ENCODE results near the gene GGCX. TPM values are rescaled to one million over a fixed set of nuclear protein-coding genes. Genes with fewer than 3 reads are reported as not detected.

The GGCX gene
- total and polyA plus RNA-seq, 3 experiments from 2014 or later, result 15.7 to 23.3 (median 22.3) TPM

- POLR2A ChIA-PET, result interaction anchor here (0.6 to 2.4 kb wide), 2 partner anchors 9 to 42 kb away, joined by 5 to 11 read pairs; partner anchors contain the start of gene C2orf68
- Mint-ChIP-seq H3K4me3 (peak within 1 kb of the TSS; percentile 81 to 93 (median 90)), H3K27ac (peak within 1 kb of the TSS; percentile 58 to 96 (median 86)), H3K27me3 (no peaks in the 10 kb centered on the region), H3K36me3 (peaks cover 0 to 36% (median 2%) of the 10 kb centered on the region in 3 donors), H3K4me1 (peaks cover 23 to 65% (median 40%) of the 10 kb centered on the region in 3 donors), H3K9me3 (no peaks in the 10 kb centered on the region)
- Histone ChIP-seq H3K4me3 (ENCODE audit: low read length) (peak within 1 kb of the TSS; percentile 96), H3K36me3 (ENCODE audit: insufficient read depth, low read length) (peaks cover 5% of the 10 kb centered on the region), H3K4me1 (ENCODE audit: insufficient read depth, low read length) (peaks cover 24% of the 10 kb centered on the region), H3K27ac (ENCODE audit: low read depth, low read length) (peak within 1 kb of the TSS; percentile 43), H3K27me3 (ENCODE audit: insufficient read depth, low read length, poor library complexity, severe bottlenecking) (no peaks in the 10 kb centered on the region), H3K9me3 (ENCODE audit: low read length) (no peaks in the 10 kb centered on the region)
- CTCF ChIA-PET, result interaction anchor here (0.8 to 1.5 kb wide), 4 partner anchors 10 to 35 kb away, joined by 3 to 5 read pairs (median 4); partner anchors contain the start of gene VAMP8
- DNase-seq, result peak; percentile 76 to 89 (median 80)
Measured at GRCh38 chr2:85602476-85603234, 41.4 kb upstream of the GGCX start, which contains the start of gene TMEM150A. TSS of gene TMEM150A (minus strand) at chr2:85602698. CDS start at chr2:85601948, 750 bp downstream.

- peaks cover 8% of the 10 kb centered on the region for H3K36me3 ChIP-seq (ENCODE audit: insufficient read depth, low read length)
- H3K27ac ChIP-seq (ENCODE audit: low read depth, low read length), result peak overlapping the region; percentile 43
- peak overlapping the region; percentile 80 to 93 (median 86) for H3K4me3 Mint-ChIP-seq
Measured at GRCh38 chr2:85601771-85602475, 40.6 kb upstream of the GGCX start.

GRCh38 chr2:85600951-85601770, 39.9 kb upstream of the GGCX start:
- peaks cover 35% of the 10 kb centered on the region for H3K4me1 ChIP-seq (ENCODE audit: insufficient read depth, low read length)
- POLR2A ChIA-PET, result interaction anchor here (0.6 kb wide), 1 partner anchor 113 kb away, joined by 4 read pairs; no protein-coding TSS in a partner anchor
- peaks cover 10% of the 10 kb centered on the region for H3K36me3 ChIP-seq (ENCODE audit: insufficient read depth, low read length)
- DNase-seq, result peak in 1 of 5 donors; percentile 42
- no peaks in the 10 kb centered on the region for H3K9me3 ChIP-seq (ENCODE audit: low read length)
- H3K4me3 ChIP-seq (ENCODE audit: low read length), result no peak overlapping the region
- H3K36me3 Mint-ChIP-seq, result peaks cover 0 to 37% (median 2%) of the 10 kb centered on the region in 3 donors
- H3K4me1 Mint-ChIP-seq, result peaks cover 33 to 71% (median 42%) of the 10 kb centered on the region in 3 donors
- peak overlapping the region; percentile 43 for H3K27ac ChIP-seq (ENCODE audit: low read depth, low read length)
- no peaks in the 10 kb centered on the region for H3K27me3 Mint-ChIP-seq
- no peaks in the 10 kb centered on the region for H3K27me3 ChIP-seq (ENCODE audit: insufficient read depth, low read length, poor library complexity, severe bottlenecking)
- peak overlapping the region; percentile 29 to 94 (median 84) for H3K27ac Mint-ChIP-seq
- CTCF ChIA-PET, result interaction anchor here (1.5 kb wide), 1 partner anchor 9 kb away, joined by 3 read pairs; no protein-coding TSS in a partner anchor
- H3K4me3 Mint-ChIP-seq, result peak overlapping the region; percentile 80 to 93 (median 86)
- no peaks in the 10 kb centered on the region for H3K9me3 Mint-ChIP-seq

More at GRCh38 chr2:85601771-85602475, 40.6 kb upstream of the GGCX start:
- CTCF ChIA-PET, result interaction anchor here (0.8 to 1.5 kb wide), 3 partner anchors 9 to 24 kb away, joined by 3 to 5 read pairs (median 4); partner anchors contain the start of gene VAMP8
- Histone ChIP-seq H3K4me1 (ENCODE audit: insufficient read depth, low read length) (peaks cover 27% of the 10 kb centered on the region), H3K9me3 (ENCODE audit: low read length) (no peaks in the 10 kb centered on the region), H3K4me3 (ENCODE audit: low read length) (peak overlapping the region; percentile 96), H3K27me3 (ENCODE audit: insufficient read depth, low read length, poor library complexity, severe bottlenecking) (no peaks in the 10 kb centered on the region)
- H3K36me3 Mint-ChIP-seq, result peaks cover 0 to 39% (median 2%) of the 10 kb centered on the region in 3 donors
- H3K27me3 Mint-ChIP-seq, result no peaks in the 10 kb centered on the region
- POLR2A ChIA-PET, result interaction anchor here (0.6 to 2.4 kb wide), 2 partner anchors 10 to 113 kb away, joined by 4 to 11 read pairs; partner anchors contain the start of gene C2orf68
- peak in 1 of 5 donors; percentile 47 for DNase-seq
- H3K4me1 Mint-ChIP-seq, result peaks cover 26 to 68% (median 39%) of the 10 kb centered on the region in 3 donors
- no peaks in the 10 kb centered on the region for H3K9me3 Mint-ChIP-seq
- peak overlapping the region; percentile 58 to 96 (median 84) for H3K27ac Mint-ChIP-seq

GRCh38 chr2:85600235-85600575, 38.9 kb upstream of the GGCX start:
- no peaks in the 10 kb centered on the region for H3K27me3 Mint-ChIP-seq
- DNase-seq, result no peak
- H3K27me3 ChIP-seq (ENCODE audit: insufficient read depth, low read length, poor library complexity, severe bottlenecking), result no peaks in the 10 kb centered on the region
- peak overlapping the region in 5 of 8 donors; percentile 17 to 83 (median 55) for H3K27ac Mint-ChIP-seq
- peaks cover 37% of the 10 kb centered on the region for H3K4me1 ChIP-seq (ENCODE audit: insufficient read depth, low read length)
- no peak overlapping the region for H3K4me3 ChIP-seq (ENCODE audit: low read length)
- POLR2A ChIA-PET, result no interaction called here
- peaks cover 0 to 43% (median 2%) of the 10 kb centered on the region in 3 donors for H3K36me3 Mint-ChIP-seq
- H3K27ac ChIP-seq (ENCODE audit: low read depth, low read length), result no peak overlapping the region
- peak overlapping the region in 2 of 7 donors; percentile 88 to 89 for H3K4me3 Mint-ChIP-seq
- peaks cover 37 to 74% (median 44%) of the 10 kb centered on the region in 3 donors for H3K4me1 Mint-ChIP-seq
- H3K36me3 ChIP-seq (ENCODE audit: insufficient read depth, low read length), result peaks cover 10% of the 10 kb centered on the region
- no peaks in the 10 kb centered on the region for H3K9me3 Mint-ChIP-seq
- H3K9me3 ChIP-seq (ENCODE audit: low read length), result no peaks in the 10 kb centered on the region
- CTCF ChIA-PET, result interaction anchor here (1.6 kb wide), 2 partner anchors 39 to 48 kb away, joined by 3 read pairs; partner anchors contain the start of gene GGCX

GRCh38 chr2:85599468-85600234, 38.4 kb upstream of the GGCX start:
- ChIA-PET CTCF (interaction anchor here (1.6 kb wide), 2 partner anchors 38 to 48 kb away, joined by 3 read pairs; partner anchors contain the start of gene GGCX), POLR2A (no interaction called here)
- Mint-ChIP-seq H3K36me3 (peaks cover 0 to 41% (median 2%) of the 10 kb centered on the region in 3 donors), H3K27ac (peak overlapping the region in 3 of 8 donors; percentile 22 to 85 (median 48)), H3K4me1 (peaks cover 38 to 74% (median 44%) of the 10 kb centered on the region in 3 donors), H3K4me3 (peak overlapping the region in 2 of 7 donors; percentile 36 to 88), H3K9me3 (no peaks in the 10 kb centered on the region), H3K27me3 (no peaks in the 10 kb centered on the region)
- no peak for DNase-seq
- Histone ChIP-seq H3K9me3 (ENCODE audit: low read length) (no peaks in the 10 kb centered on the region), H3K36me3 (ENCODE audit: insufficient read depth, low read length) (peaks cover 10% of the 10 kb centered on the region), H3K27ac (ENCODE audit: low read depth, low read length) (no peak overlapping the region), H3K4me3 (ENCODE audit: low read length) (no peak overlapping the region), H3K4me1 (ENCODE audit: insufficient read depth, low read length) (peaks cover 40% of the 10 kb centered on the region), H3K27me3 (ENCODE audit: insufficient read depth, low read length, poor library complexity, severe bottlenecking) (no peaks in the 10 kb centered on the region)

- CTCF ChIA-PET, result interaction anchor here (1.6 kb wide), 2 partner anchors 37 to 47 kb away, joined by 3 read pairs; partner anchors contain the start of gene GGCX
- Mint-ChIP-seq H3K4me3 (peak overlapping the region in 1 of 7 donors; percentile 88), H3K27me3 (no peaks in the 10 kb centered on the region), H3K4me1 (peaks cover 41 to 75% (median 48%) of the 10 kb centered on the region in 3 donors), H3K27ac (peak overlapping the region in 4 of 8 donors; percentile 34 to 93 (median 45)), H3K36me3 (peaks cover 0 to 41% (median 2%) of the 10 kb centered on the region in 3 donors), H3K9me3 (no peaks in the 10 kb centered on the region)
- Histone ChIP-seq H3K27me3 (ENCODE audit: insufficient read depth, low read length, poor library complexity, severe bottlenecking) (no peaks in the 10 kb centered on the region), H3K4me1 (ENCODE audit: insufficient read depth, low read length) (peaks cover 37% of the 10 kb centered on the region), H3K36me3 (ENCODE audit: insufficient read depth, low read length) (peaks cover 10% of the 10 kb centered on the region), H3K27ac (ENCODE audit: low read depth, low read length) (no peak overlapping the region), H3K9me3 (ENCODE audit: low read length) (no peaks in the 10 kb centered on the region), H3K4me3 (ENCODE audit: low read length) (no peak overlapping the region)
- no peak for DNase-seq
- POLR2A ChIA-PET, result no interaction called here
Measured at GRCh38 chr2:85598594-85599340, 37.5 kb upstream of the GGCX start.
